GM12875 (cell line): Measurements from ENCODE around the gene MMUT.
"Not testable (repeated sequence)": the region's sequence is repeated elsewhere in the genome, so short reads cannot be mapped to it uniquely, and the experiment has no call there.

Experiments used
- H3K4me3 ChIP-seq: one replicate; pipeline ENCODE4 v1.5.1; 2011; ENCODE audit warnings: low read depth, low read length, control low read depth
- TF ChIP-seq, protein P1 (sequence below): IDR thresholded peaks from 2 replicates; pipeline ENCODE4 v1.5.1; 2011; ENCODE audit warnings: low read depth, mild to moderate bottlenecking, control low read depth, inconsistent platforms, low read length, moderate library complexity, borderline replicate concordance; ENCODE audit not compliant: insufficient read depth

MMUT gene

DNA sequence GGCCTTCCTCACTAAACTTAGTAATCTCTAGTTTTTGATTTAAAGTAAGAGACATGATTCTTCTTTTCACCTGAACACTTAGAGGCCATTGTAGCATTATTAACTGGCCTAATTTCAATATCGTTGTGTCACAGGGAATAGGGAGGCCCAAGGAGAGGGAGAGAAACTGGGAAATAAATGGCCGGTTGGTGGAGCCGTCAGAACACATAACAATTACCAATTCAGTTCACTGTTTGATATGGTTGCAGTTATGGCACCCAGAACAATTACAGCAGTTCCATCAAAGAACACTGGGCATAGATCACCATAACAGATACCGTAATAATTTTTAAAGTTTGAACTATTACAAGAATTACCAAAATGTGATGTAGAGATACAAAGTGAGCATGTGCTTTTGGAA lies 27.6 kb upstream of the MMUT start:
- TF ChIP-seq, protein P1, sequence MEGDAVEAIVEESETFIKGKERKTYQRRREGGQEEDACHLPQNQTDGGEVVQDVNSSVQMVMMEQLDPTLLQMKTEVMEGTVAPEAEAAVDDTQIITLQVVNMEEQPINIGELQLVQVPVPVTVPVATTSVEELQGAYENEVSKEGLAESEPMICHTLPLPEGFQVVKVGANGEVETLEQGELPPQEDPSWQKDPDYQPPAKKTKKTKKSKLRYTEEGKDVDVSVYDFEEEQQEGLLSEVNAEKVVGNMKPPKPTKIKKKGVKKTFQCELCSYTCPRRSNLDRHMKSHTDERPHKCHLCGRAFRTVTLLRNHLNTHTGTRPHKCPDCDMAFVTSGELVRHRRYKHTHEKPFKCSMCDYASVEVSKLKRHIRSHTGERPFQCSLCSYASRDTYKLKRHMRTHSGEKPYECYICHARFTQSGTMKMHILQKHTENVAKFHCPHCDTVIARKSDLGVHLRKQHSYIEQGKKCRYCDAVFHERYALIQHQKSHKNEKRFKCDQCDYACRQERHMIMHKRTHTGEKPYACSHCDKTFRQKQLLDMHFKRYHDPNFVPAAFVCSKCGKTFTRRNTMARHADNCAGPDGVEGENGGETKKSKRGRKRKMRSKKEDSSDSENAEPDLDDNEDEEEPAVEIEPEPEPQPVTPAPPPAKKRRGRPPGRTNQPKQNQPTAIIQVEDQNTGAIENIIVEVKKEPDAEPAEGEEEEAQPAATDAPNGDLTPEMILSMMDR = no peak
- no peak overlapping the region for H3K4me3 ChIP-seq

DNA sequence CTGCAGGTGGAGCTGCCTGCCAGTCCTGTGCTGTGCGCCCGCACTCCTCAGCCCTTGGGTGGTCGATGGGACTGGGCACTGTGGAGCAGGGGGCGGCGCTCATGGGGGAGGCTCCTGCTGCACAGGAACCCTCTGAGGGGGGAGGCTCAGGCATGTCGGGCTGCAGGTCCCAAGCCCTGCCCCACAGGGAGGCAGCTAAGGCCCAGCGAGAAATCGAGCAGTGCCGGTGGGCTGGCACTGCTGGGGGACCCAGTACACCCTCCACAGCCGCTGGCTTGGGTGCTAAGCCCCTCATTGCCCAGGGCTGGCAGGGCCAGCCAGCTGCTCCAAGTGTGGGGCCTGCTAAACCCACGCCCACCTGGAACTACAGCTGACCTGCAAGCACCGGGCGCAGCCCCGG lies 20.3 kb upstream of the MMUT start:
- not testable (repeated sequence) for H3K4me3 ChIP-seq

- H3K4me3 ChIP-seq = not testable (repeated sequence)
These were observed 18.8 kb upstream of the MMUT start for GRCh38 chr6:49481846-49482245.

GRCh38 chr6:49479308-49479970 lies 16.4 kb upstream of the MMUT start:
- TF ChIP-seq, protein P1 = no peak
- H3K4me3 ChIP-seq = no peak overlapping the region

DNA sequence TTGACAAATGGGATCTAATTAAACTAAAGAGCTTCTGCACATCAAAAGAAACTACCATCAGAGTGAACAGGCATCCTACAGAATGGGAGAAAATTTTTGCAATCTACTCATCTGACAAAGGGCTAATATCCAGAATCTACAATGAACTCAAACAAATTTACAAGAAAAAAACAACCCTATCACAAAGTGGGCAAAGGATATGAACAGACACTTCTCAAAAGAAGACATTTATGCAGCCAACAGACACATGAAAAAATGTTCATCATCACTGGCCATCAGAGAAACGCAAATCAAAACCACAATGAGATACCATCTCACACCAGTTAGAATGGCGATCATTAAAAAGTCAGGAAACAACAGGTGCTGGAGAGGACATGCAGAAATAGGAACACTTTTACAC lies 13.5 kb upstream of the MMUT start:
- H3K4me3 ChIP-seq = not testable (repeated sequence)

- TF ChIP-seq, protein P1 = no peak
- no peak overlapping the region for H3K4me3 ChIP-seq
These were observed 5.0 kb upstream of the MMUT start for GRCh38 chr6:49468042-49468441.

GRCh38 chr6:49464691-49465090 lies 1.6 kb upstream of the MMUT start:
- TF ChIP-seq, protein P1 = no peak
- H3K4me3 ChIP-seq = no peak overlapping the region

GRCh38 chr6:49463612-49463967 lies 537 bp upstream of the MMUT start:
- H3K4me3 ChIP-seq = peak overlapping the region; percentile 65
- TF ChIP-seq, protein P1 = no peak

- TF ChIP-seq, protein P1 = no peak
- H3K4me3 ChIP-seq = peak overlapping the region; percentile 65
These were observed 490 bp downstream of the MMUT start for GRCh38 chr6:49462599-49462926.
